NCI-H2107 (cell line): ENCODE data around the gene SLC9A8.
"Not testable (repeated sequence)": the region's sequence is repeated elsewhere in the genome, so short reads cannot be mapped to it uniquely, and the experiment has no call there.

Experiments used
- DNase-seq: peaks from one replicate; lab custom pipeline; 2025; lab: John Stamatoyannopoulos, UW

Gene SLC9A8

GRCh38 chr20:49850463-49851230 lies 38.0 kb downstream of the SLC9A8 start:
- no peak for DNase-seq

- DNase-seq = no peak
These were observed 38.6 kb downstream of the SLC9A8 start for GRCh38 chr20:49851231-49851705.

GRCh38 chr20:49851991-49852390 lies 39.4 kb downstream of the SLC9A8 start:
- no peak for DNase-seq

GRCh38 chr20:49852522-49853080 lies 40.0 kb downstream of the SLC9A8 start:
- no peak for DNase-seq

- peak; percentile 32 for DNase-seq
These were observed 41.0 kb downstream of the SLC9A8 start for GRCh38 chr20:49853640-49854039.

GRCh38 chr20:49854190-49854875 lies 41.7 kb downstream of the SLC9A8 start:
- DNase-seq = no peak

- DNase-seq = no peak
These were observed 44.3 kb downstream of the SLC9A8 start for GRCh38 chr20:49856904-49857303.

- DNase-seq = no peak
These were observed 45.5 kb downstream of the SLC9A8 start for GRCh38 chr20:49858076-49858585.

- no peak for DNase-seq
These were observed 46.4 kb downstream of the SLC9A8 start for GRCh38 chr20:49859011-49859410.

GRCh38 chr20:49859807-49860206 lies 47.2 kb downstream of the SLC9A8 start:
- no peak for DNase-seq

- not testable (repeated sequence) for DNase-seq
These were observed 48.6 kb downstream of the SLC9A8 start for GRCh38 chr20:49861232-49861631.

- DNase-seq = no peak
These were observed 50.1 kb downstream of the SLC9A8 start for GRCh38 chr20:49862607-49863200.

GRCh38 chr20:49863666-49864065 lies 51.0 kb downstream of the SLC9A8 start:
- DNase-seq = no peak

GRCh38 chr20:49865559-49865958 lies 52.9 kb downstream of the SLC9A8 start:
- no peak for DNase-seq

- no peak for DNase-seq
These were observed 53.4 kb downstream of the SLC9A8 start for GRCh38 chr20:49866051-49866450.

GRCh38 chr20:49867453-49868215 lies 55.0 kb downstream of the SLC9A8 start:
- no peak for DNase-seq

- DNase-seq = no peak
These were observed 55.9 kb downstream of the SLC9A8 start for GRCh38 chr20:49868538-49868937.

- no peak for DNase-seq
These were observed 56.3 kb downstream of the SLC9A8 start for GRCh38 chr20:49868964-49869363.

GRCh38 chr20:49870261-49870660 lies 57.6 kb downstream of the SLC9A8 start:
- DNase-seq = no peak

GRCh38 chr20:49871391-49871948 lies 58.8 kb downstream of the SLC9A8 start:
- no peak for DNase-seq

- DNase-seq = no peak
These were observed 59.4 kb downstream of the SLC9A8 start for GRCh38 chr20:49872056-49872455.
